H1 (cell line): ENCODE results near the gene HSD17B3. TPM values are rescaled to one million over a fixed set of nuclear protein-coding genes. Genes with fewer than 3 reads are reported as not detected.

Source experiments
- CBX8 ChIP-seq: fragments of 300-800, 300-1000 bp; sonication (generic); IDR thresholded peaks from 2 replicates; pipeline ENCODE4 v1.7.1; 2016; ENCODE audit warnings: low read depth, low read length, borderline replicate concordance
- NRF1 ChIP-seq: IDR thresholded peaks from 2 replicates; pipeline ENCODE4 v1.6.1; 2011; ENCODE audit warnings: mild to moderate bottlenecking, low read depth, low read length, improper control_type of control experiment
- POU5F1 ChIP-seq: IDR thresholded peaks from 2 replicates; pipeline ENCODE4 v1.6.1; 2011; ENCODE audit warnings: low read depth, mild to moderate bottlenecking, low read length, moderate library complexity
- SP2 ChIP-seq: IDR thresholded peaks from 2 replicates; pipeline ENCODE4 v1.6.1; 2012; ENCODE audit warnings: mild to moderate bottlenecking, low read length, inconsistent platforms
- SUZ12 ChIP-seq: fragments of 200-600 bp; sonication (generic); IDR thresholded peaks from 2 replicates; pipeline ENCODE4 v1.6.1; 2012; ENCODE audit warnings: mild to moderate bottlenecking, inconsistent platforms, low read length, moderate library complexity, mixed read lengths
- TAF1 ChIP-seq: IDR thresholded peaks from 2 replicates; pipeline ENCODE4 v1.6.1; 2011; ENCODE audit warnings: mild to moderate bottlenecking, low read depth, low read length
- TCF12 ChIP-seq: IDR thresholded peaks from 2 replicates; pipeline ENCODE4 v1.6.1; 2011; ENCODE audit warnings: low read depth, mild to moderate bottlenecking, low read length
- polyA plus RNA-seq, 7 experiments: library from polyadenylated mRNA; depleted of rRNA in 3 of 7; stranded (reverse) in 5 of 7; unstranded in 2 of 7; fragments of >200 nt in 5 of 7; fragments of 200-250 nt in 2 of 7; gene quantifications; 1 replicate in 5 of 7; 2 replicates in 1 of 7; 4 replicates in 1 of 7; pipeline versions ENCODE4 v1.2.1 to v1.2.3, GENCODE V29; 2011 to 2013; ENCODE audit warnings: missing spikeins in 2 of 7, mixed read lengths in 2 of 7
- total RNA-seq: library from RNA; stranded (reverse); fragmentation: NEBNext Ultra II Directional; extraction: Animal tissue kit (Norgen Biotek cat#: 25700); gene quantifications from 2 replicates; pipeline ENCODE4 v1.2.1, GENCODE V29; 2021
- TF ChIP-seq, protein P1 (sequence below): IDR thresholded peaks from 2 replicates; pipeline ENCODE4 v1.6.1; 2011; ENCODE audit warnings: low read depth, mild to moderate bottlenecking, low read length; ENCODE audit not compliant: insufficient read depth
- TF ChIP-seq, protein P2 (sequence below): IDR thresholded peaks from 2 replicates; pipeline ENCODE4 v1.6.1; 2012; ENCODE audit warnings: inconsistent platforms

Gene HSD17B3
- total and polyA plus RNA-seq, 2 of the 8 experiments (the other 6 are each of a cell fraction or from before 2014, with no cell fraction given) = not detected

DNA sequence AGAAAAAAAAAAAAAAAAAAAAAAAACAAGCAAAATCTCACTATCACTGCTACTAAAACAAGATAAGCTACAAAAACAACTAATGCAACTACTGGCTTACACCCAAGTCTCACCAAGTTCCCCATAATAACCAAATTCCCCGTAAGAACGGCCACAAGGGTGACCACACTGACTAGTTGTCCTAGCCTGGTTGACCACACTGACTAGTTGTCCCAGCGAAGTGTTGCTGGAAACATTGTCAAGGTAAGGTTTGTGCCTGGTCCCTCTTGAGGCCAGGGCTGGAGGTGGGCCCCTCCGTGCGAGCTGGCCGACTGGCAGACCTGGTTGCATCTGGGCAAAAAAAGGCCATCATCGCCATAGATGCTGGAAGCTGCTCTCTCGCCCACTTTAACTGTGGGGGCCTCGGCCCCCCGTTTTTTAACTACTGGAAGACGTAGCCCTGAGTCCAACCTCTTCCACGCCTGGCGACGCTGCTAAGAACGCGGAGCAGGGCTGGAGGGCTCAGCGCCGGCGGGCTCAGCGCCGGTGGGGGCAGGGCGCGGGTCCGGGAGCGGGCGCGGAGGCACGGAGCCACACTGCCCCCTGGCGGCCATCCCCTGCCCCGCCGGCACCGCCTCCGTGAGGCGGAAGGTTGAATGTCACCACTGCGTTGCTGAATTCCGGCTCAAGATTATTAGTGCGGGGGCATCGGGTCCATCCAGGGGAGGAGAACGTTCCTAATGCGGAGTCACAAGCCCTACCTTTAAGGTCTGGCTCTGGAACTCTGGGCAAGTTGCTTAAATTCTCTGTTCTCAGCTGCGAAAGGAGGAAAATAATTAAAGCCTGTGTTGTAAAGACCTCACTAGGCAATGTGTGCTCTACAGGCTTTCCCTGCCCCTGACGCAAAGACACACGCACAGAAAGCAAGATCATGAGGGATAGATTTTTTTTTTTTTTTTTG is 84.0 kb downstream of the HSD17B3 start (continued):
- TF ChIP-seq, protein P1, sequence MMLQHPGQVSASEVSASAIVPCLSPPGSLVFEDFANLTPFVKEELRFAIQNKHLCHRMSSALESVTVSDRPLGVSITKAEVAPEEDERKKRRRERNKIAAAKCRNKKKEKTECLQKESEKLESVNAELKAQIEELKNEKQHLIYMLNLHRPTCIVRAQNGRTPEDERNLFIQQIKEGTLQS = no peak
- TF ChIP-seq TCF12 (no peak), NRF1 (no peak), POU5F1 (no peak), TAF1 (no peak), CBX8 (no peak), SP2 (no peak), SUZ12 (no peak)
- TF ChIP-seq, protein P2, sequence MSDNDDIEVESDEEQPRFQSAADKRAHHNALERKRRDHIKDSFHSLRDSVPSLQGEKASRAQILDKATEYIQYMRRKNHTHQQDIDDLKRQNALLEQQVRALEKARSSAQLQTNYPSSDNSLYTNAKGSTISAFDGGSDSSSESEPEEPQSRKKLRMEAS = peak; percentile 60; the same call in 1 of the 2 replicates
